ENCODE data around the gene ACAA2.

The ACAA2 gene

DNA sequence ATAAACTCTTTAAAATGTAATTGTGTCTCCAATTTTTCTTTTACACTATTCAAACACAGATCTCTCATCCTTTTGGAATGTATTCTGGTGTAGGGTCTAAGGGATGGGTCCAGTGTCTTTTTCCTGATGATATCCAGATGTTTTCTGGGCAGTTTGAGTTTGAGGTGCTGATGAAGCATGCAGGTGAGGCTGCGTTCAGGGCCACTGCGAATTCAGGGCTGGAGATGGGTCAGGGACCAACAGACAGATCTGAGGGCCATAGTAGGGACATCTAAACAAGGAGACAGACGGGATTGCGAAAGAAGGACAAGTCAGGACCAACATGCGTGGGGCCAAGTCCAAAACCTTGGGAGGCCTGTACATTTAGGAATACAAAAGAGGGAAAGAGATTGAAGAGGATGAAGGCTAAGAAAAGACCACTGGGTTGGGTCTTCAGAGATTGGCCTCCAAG is 70.2 kb downstream of the ACAA2 start:
- no peak for DNase-seq (ENCODE audit: low read depth)

DNA sequence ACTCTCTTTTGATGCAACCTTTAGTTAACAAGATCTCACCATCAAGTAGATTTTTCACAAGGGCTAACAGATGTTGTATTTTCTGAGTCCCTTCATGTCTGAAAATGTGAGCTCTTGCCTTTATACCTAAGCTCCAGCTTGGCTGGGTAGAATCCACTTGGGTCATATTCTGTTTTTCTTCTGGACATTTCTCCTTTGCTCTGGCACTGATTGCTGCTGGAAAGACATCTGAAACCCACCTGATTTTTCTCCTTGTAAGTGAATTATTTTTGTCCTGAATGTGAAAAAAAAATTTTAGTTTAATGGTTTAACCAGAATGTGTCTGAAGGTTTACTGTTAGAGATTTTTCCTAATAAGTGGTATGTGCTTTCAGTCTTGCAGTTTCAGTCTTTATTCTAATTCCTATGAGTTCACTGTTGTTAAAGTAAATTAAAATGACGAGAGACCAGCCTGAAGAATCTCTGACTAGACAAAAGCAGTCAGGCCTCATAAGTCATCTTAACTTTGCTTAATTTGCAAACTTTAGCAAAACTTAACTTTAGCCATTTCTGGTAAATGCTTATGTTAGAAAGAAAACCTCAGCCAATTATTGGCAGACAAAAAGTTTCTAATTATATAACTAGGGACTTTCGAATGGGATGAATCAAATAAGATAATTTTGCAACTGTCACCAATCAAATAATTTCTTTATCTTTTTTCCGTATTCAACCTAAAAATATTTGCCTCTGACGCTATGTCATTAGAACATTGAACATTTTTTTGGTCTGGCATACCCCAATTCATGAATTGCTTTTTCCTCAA is 70.8 kb downstream of the ACAA2 start:
- DNase-seq (ENCODE audit: low read depth): no peak

GRCh38 chr18:49739275-49739674 is 74.1 kb downstream of the ACAA2 start:
- no peak for DNase-seq (ENCODE audit: low read depth)

DNA sequence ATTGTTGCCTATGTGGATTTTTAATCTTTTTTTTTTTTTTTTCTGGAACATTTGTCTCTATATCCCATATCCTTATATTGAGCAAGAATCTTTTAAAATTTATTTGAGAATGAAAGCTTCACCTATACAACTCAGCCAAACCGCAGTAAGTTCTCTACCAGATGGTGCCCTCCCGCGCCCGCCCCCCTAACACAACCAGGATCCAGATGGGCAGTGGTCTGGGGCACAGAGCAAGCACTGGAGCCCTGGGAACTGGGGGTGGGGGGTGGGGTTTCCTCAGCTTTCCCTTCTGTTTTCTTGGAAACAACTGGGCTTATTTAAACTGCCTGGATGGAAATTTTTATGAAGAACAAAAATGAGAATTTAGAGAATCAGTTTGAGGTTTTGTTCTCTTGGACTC is 74.6 kb downstream of the ACAA2 start:
- no peak for DNase-seq (ENCODE audit: low read depth)

- DNase-seq (ENCODE audit: low read depth): no peak
Measured at GRCh38 chr18:49734836-49735235, 78.5 kb downstream of the ACAA2 start.

DNA sequence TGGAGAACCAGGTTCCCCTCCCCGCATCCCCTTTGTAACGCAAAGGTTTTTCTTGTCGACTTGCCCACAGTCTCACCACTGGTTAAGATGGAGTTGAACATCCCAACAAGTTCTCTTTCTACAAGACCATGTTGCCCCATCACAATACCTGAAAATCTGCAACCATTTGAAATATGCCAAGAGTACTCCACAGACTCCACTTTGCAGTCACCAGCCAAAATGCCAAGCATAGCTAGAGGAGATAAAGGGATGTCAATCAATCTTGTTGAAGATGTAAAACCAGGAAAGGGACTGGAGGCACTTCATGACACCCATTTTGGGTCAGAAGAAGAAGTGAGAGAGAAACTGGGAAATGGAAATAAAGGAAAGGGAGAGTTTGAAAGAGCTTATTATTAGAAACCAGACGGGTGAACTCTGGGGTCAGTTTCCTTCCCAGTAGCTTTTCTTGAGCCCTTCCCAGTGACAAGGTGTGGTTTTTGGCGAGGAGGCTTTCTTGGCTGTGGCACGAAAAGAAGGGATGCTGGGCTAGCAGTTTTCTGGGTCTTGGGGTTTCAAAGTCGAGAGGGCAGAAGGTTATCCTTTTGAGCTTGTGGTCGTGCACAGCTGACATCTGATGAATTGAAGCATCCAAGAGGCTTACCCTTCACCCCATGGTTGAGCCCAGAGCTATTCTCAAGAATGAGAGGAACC is 79.3 kb downstream of the ACAA2 start:
- DNase-seq (ENCODE audit: low read depth): no peak

GRCh38 chr18:49733321-49733720 is 80.0 kb downstream of the ACAA2 start:
- no peak for DNase-seq (ENCODE audit: low read depth)
